HG02981 (cell line): ENCODE data around the gene CKB.

Experiments used
- ATAC-seq: cut with Tn5 transposase; IDR thresholded peaks from one replicate; pipeline ENCODE4 v1.9.1; 2021; ENCODE audit warnings: mild to moderate bottlenecking, moderate library complexity; ENCODE audit not compliant: unreplicated experiment

The CKB gene

DNA sequence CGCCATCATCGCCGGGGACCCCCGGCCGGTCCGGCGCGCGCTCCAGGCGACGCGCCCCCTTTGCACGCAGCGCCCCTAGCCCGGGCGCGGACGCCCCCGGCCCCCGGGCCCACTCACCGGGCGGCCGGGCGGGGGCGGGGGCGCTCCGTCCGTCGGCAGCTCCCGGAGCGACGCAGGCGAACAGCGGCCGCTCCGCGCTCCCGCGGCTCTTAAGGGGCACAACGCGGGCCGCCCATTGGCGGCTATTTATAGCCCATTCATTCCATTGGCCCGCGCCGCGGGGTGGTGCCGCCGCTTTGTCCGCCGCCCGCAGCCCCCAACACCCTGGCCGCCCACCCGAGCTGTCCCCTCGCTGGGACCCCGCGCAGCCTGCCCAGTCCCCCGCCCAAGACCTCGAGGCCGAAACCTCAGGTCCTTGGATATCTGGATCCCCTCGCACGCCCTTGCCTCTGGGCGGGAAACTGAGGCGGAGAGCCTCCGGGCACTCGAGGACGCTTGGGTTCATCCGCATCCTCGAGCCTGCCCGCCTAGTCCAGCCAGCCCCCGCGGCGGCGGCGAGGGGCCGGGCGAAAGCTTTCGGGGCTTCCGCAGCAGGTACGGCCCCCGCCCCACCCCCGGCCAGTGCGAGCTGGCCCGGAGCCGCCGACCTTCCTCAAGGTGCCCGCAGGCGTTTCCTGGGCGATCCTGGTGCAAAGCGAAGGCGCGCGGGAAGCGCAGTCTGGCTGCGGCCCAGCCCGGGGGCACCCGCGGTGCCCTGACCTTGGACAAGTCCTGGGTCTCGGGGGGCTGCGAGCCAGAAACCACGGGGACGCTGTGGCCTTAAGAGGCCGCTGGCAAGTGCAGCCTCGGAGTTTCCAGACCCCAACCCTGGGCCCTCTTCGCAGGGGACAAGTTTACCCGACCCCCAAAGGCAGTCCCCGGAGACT, at the start of gene CKB:
CKB (minus strand) TSS at position 182 of the 926 bp plus-strand sequence. CDS start 337 bp downstream, outside the sequence.
- ATAC-seq = no peak

DNA sequence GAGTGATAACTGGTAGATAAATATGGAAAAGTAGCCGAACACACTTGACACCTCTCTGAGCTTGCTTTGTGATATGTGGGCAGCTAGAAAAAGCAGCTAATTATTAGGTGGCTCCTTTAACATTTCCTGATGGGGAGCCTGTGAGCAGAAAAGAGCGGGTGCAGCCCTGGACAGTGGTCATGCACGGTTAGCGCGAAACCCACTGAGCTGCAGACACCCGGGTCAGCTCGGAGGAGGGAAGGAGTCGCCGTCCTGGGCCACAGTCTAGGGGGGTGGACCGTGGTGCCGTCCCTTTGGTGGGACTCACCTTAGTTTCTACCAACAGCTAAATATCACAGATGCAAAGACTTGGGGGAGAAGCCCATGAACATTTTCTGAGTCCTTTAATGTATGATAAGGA, 46.8 kb upstream of the CKB start:
- no peak for ATAC-seq

DNA sequence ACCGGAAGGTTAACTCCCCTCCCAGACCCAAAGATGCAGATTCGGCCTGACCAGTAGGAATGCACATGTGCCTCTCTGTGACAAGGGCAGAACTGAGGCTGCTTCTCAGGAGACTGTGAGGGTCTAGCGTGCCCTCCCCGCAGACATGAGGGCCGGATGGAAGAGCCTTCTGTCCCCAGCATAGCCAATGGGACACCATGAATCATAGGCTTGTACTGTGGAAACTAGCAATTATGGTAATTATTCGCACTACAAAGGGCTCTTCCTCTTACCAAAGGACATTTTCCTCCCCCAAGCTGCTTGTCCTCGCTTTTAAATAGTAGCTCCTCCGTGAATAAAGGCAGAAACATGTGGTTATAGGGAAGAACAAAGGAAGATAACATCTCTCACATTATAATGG, 46.3 kb upstream of the CKB start:
- ATAC-seq = no peak

DNA sequence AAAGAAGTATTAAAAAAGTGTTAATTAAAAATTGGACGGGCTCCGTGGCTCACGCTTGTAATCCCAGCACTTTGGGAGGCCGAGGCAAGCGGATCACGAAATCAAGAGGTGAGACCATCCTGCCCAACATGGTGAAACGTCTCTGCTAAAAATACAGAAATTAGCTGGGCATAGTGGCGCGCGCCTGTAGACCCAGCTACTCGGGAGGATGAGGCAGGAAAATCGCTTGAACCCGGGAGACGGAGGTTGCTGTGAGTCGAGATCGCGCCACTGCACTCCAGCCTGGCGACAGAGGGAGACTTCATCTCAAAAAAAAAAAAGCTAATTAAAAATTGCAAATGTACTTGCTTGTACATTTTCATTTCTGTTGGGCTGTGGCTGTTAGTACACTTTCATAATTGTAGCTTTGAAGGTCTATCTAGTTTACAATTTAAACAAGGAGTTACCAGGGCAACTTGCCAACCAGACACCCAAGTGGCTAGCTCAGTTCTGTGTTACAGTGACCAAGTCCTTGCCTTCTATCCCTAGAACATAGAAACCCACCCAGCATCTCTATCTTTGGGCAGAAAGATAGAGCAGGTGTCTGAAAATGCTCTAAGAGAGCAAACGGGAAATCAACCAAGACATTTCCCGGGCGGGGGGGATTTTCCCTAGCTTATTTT, 41.3 kb upstream of the CKB start:
- ATAC-seq = no peak

DNA sequence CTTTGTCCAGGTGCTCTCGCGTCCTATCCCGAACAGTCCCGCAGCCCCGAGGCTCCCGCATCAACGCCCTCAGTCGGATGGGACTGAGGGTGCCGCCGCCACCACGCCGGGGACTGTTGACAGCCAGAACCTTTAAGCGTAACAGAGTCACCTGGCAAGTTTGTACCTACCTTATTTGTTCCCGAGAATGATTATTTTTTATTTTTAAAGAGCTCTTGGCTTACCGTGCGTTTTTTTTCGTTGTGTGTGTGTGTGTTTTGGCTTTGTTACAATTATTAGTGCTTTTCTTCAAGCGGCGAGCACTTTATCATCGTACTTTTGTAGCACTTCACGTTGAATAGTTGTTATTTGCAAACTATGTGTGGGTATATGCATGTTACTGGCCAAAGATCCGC, 40.6 kb upstream of the CKB start:
- no peak for ATAC-seq

DNA sequence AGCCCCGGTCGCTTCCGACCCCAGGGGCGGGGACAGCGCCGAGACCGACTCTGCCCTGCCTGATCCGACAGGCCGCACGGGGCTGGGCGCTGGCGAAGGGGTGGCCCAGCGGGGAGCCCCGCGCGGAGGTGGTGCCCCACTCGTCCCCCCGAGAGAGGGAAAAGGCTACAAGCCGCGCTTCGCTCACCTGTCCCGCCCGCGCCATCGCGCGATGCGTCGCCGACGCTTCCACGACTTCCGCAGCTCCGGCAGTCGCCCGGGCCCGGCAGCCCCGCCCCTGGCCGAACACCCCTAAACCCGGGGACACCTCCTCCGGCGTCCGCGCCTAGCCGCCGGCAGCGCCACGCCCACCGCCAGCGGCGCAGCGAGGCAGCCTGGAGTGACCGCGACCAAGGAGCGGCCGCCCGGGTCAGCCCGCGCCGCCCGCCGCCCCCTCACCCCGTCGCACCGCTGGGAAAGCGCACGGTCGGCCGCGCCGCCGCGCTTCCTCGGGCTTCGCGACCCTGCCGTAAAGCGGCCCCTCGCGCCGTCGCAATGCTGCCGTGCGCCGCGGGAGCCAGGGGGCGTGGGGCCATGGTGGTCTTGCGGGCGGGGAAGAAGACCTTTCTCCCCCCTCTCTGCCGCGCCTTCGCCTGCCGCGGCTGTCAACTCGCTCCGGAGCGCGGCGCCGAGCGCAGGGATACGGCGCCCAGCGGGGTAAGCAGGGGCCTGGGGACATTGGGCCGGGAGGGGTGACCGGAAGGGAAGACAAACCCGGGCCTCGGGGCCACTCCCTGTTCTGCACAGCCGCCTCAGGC, 40.0 kb upstream of the CKB start, which contains the start of the genes BAG5 and COA8:
BAG5 (minus strand) TSS at position 229 of the 797 bp plus-strand sequence. CDS start 1,493 bp downstream, outside the sequence.
COA8 (plus strand) TSS at position 532 of the 797 bp plus-strand sequence; CDS start at position 574, 42 bp downstream.
- ATAC-seq = peak; percentile 68

DNA sequence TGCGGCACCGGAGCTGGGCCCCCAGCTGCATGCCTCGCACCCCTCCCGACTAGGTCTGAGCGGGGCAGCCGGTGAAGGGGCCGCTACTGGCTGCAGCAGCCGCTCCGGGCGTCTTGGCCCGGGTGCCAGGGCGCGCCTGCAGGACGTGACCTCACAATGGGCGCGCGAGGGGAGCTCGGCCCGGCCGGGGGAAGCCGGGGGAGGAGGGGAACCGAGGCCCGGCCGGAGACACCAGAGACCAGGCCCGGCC, 39.5 kb upstream of the CKB start:
- no peak for ATAC-seq

DNA sequence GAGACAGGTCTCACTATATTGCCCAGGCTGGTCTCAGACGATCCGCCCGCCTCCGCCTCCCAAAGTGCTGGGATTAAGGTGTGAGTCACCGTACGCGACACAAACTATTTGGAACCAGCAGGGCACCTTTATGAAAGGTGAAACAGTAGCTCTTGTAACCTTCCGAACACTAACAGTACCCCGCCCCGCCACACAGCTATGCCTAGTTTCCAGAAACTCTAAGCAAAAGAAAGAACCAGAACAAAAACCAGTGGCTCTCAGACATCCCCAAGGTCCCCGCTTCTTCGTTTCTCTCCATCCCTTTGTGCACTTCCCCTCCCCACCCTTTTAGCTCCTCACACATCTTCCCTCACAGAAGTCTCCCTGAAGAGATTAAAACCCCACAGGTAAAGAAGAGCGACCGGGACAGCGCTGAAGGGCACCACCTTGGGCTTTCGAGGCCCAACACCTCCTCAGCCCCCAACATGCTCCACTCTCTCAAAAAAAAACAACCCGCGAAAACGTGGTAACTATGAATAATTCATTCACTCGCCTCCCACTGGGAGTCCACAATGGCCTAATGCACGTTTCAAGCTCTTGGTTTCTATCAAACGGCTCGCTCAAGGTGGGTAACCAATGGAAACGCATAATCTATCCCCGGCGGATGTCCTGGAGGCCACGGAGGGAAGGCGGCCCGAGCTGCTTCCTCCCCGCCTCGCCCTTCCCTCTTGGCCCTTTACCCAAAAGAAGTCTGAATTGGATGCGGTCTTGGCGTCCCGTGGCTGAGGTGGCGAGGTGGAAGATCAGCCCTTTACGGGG, 39.0 kb upstream of the CKB start:
- peak; percentile 22 for ATAC-seq

DNA sequence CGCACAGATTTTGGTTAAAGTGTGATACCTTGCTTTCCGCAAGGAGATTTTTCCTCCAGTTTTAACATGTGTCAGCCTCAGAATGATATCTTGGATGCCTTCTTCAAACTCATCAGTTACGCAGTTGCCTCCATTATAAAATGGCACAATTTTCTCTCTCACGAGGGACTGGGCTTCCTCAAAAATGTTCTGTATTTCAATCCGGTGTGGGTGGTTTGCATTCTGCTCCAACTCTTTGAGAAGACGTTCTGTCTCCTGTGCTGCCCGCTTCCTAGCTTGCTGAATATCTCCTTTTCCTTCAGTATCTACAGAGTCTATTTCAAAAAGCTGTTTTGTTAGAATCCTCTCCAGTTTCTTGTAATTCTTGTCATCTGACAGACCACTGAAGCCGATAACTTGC, 38.1 kb upstream of the CKB start:
- no peak for ATAC-seq

DNA sequence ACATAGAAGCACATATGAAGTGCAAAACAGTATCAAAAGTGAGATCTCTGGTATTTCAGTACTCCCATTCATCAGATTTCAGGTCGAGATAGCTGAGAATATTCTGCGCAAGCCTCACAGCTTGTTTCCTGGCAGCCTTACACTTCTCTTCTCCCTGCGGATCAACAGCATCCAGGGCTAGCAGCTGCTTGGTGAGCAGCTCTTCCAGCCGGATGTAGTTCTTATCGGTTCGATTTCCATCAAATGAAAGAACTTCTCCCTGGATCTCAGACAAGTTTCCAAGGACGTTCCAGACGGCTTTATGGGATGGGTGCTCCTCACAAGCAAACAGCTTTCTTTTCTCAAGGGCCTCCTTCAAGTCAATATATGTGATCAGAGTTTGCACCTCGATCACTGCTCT, 37.1 kb upstream of the CKB start:
- no peak for ATAC-seq

DNA sequence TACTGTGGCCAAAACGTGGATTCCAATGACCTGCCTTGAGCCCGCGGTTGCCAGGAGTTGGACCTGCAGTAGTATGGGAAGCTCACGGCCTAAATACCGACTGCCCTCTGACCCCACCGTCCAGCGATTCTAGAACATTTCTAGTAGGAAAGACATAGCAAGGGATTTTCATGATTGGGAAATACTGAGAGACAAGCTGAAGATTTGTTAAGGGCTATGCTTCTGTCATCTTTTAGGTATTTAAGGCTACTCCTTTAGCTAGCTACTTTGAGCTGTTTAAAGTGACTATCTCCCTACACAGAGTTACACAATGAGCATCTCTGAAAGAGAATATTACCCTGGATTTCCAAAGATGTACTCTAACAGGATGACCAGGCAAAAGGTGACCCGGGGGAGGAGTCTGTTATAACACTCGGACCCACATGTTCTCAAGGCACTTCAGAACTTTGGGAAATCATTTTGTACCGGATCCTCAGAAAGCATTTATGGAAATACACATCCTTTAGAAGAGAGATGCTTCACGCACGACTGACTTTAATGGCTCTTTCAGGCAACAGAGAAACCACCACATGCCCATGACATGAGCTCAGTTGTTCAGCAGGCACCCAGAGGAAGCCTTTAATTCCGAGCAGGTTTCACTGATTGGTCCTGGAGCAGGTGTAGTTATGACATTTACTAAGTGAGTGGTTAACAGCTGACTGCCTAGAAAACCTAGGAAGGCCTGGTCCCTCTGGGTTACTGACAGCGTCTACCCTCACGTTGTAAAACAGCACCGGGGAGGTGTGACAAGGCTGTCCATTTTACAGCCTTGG, 35.6 kb upstream of the CKB start:
- ATAC-seq = no peak

DNA sequence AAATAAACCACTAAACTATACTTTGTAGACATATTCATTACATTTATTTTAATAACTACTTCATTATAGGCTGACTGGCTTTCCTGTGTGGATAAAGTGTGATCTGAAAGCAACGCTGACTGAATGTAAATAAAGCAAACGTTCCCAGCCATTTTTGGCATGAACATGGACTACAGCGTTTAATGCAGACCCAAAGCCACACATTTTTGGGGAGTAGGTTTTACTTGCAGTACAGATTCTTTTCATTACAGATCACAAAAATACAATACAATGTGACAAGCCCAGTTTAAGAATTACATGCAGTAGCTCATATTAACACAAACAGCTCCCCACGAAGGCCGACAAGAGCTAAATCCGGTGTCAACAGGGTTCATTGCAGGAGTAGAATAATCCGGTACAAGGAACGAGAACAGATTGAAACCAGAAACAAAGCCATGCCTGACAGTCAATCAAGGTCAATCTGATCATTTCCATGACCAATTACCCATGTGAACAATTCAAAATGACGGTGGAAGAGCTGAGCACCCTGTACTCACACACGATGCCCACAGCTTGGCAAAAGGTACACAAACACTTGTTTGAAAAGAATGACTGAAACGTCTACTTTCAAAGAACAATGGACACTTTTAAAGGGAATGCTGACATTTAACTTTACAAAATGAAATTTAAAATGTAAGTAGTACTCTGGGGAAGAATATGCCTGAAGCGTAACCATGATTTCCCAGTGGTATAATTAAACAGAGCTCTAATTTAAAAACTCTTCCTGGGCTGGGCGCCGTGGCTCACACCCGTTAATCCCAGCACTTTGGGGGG, 34.5 kb upstream of the CKB start:
- ATAC-seq = no peak

DNA sequence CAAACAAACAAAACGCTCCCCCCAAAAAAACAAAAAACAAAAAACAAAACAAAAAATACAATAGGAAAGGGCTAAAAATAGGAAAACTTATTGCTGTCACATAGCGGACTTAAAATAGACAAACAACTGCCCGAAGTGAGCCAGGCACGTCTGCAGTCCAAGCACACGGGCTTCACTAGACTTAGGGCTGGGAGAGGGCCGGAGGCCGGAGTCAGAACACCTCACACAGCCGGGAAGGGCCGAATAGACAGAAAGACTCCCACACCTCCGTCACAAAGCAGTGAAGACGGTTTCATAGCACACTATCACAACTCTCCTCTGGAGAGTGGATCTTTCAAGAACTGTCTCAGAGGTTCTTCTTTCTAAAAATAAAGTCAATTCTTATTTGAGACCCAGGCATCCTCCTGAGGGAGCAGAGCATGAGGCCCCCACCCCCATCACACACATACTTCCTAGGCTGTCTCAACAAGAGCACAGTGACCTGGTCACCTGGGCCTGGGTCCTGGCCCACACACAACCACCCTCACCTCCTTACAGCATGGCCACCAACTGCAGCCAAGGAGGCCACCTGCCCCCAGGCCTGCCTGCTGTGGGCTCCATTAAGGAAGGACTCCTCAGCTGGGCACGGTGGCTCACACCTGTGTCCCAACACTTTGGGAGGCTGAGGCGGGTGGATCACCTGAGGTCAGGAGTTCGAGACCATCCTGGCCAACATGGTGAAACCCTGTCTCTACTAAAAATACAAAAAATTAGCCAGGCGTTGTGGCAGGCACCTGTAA, 33.1 kb upstream of the CKB start:
- no peak for ATAC-seq

DNA sequence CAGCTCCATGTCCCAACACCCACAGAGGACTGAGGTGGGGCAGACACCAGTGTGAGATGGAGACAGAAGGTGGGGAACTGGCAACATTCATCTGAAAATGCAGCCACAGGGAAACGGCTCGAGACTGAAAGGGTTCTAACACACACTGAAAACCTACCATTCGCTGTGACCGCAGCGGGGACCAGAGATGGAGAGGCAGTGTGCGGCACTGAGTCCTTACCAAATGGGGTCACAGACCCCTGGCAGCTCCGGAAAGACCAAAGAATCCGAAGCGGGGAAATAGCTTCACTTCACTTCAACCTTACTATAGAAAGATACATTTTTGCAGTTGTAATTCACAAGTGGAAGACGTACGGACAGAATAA, 30.2 kb upstream of the CKB start:
- ATAC-seq = no peak

DNA sequence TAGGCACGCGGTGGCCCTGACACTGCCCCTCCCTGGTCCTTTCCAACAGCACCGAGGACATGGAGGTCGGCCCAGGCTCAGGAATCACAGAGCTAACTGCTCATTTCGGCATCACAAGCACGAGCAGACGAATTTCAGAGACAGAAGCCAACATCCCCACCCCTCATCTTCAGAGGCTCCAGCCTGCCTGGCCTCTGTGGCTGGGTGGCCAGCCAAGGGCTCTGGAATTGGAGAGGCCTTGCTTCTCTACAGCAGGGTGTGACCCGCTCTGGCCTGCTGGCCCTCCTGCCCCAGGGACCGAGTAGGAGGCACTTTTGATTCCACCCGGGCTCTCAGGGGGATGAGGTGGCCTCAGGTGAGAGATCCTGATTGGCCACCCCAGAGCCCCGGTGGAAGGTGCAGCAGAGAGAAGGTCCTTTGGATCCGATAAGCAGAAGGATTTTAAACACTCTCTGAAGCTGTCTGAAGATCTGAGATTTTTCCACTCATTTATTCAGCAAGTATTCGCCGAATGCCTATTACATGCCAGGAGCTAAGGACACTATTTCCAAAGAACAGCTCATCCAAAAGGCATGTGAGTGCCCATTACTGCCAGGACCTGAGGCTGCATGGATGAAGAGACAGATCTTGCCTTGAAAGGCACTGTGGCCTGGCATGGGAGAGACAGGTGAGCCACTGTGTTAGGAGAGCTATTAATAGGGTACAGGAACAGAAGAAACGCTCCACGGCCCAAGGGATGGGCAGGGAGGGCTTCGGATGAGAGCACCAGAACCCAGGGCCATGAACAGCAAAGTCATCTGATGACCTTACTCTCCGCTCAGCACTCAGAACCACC, 29.6 kb upstream of the CKB start:
- no peak for ATAC-seq

DNA sequence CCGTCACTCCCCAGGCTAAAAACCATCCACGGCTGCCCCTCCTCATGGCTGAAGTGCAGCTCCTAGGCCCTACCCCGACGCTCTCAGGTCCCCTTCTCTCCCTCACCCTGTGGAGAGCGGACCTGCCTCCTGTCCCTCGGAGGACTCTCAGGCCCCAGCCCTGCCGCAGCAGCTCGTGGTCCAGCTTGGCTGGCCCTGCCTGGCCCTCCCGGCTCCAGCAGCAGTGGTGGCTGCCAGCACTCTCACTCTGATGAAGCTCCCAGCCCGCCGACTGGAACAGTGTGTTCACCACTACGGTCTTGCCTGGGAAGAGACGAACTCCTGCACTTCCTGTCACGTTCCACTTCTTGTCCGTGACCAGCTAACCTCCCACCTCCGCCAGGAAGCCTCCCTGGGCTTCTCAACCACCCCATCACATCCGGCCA, 28.7 kb upstream of the CKB start:
- no peak for ATAC-seq
